Left ventricle myocardium inferior (tissue), 1 donor: Measurements from ENCODE around the gene CHCHD4. TPM values are rescaled to one million over a fixed set of nuclear protein-coding genes. Genes with fewer than 3 reads are reported as not detected.

Source experiments
- DNase-seq: peaks from one replicate; pipeline ENCODE4 v3.0.0-alpha.2; 2020
- H3K27ac ChIP-seq: fragments of 200-600 bp; replicated peaks from 2 replicates; pipeline ENCODE4 v1.8.0; 2021
- H3K27me3 ChIP-seq: fragments of 200-600 bp; 2 replicates; pipeline ENCODE4 v1.8.0; 2021; ENCODE audit warnings: low read depth
- H3K36me3 ChIP-seq: fragments of 200-600 bp; 2 replicates; pipeline ENCODE4 v1.8.0; 2021
- H3K4me1 ChIP-seq: fragments of 200-600 bp; 2 replicates; pipeline ENCODE4 v1.8.0; 2021
- H3K4me3 ChIP-seq: fragments of 200-600 bp; 2 replicates; pipeline ENCODE4 v1.8.0; 2021; ENCODE audit warnings: mild to moderate bottlenecking, moderate library complexity
- H3K9me3 ChIP-seq: fragments of 200-600 bp; replicated peaks from 2 replicates; pipeline ENCODE4 v1.8.0; 2021
- CTCF ChIP-seq: fragments of 200-600 bp; IDR thresholded peaks from 2 replicates; pipeline ENCODE4 v1.8.0; 2021; ENCODE audit warnings: antibody characterized with exemption, mild to moderate bottlenecking, borderline replicate concordance
- intact Hi-C: fragments of 100-400 bp; cut with micrococcal nuclease; formaldehyde crosslinking; loops from one replicate; pipeline ENCODE4 v1.11.0; 2022
- total RNA-seq: library from RNA; stranded (reverse); fragmentation: NEBNext Ultra II Directional; extraction: Animal tissue kit (Norgen Biotek cat#: 25700); gene quantifications from one replicate; pipeline ENCODE4 v1.2.1, GENCODE V29; 2021
- donor health status: DM: no; HTN: yes; CAD: no; lungs with severe emphysema.

The CHCHD4 gene
- total RNA-seq, 1 donor from 2014 or later, result 37.6 TPM

DNA sequence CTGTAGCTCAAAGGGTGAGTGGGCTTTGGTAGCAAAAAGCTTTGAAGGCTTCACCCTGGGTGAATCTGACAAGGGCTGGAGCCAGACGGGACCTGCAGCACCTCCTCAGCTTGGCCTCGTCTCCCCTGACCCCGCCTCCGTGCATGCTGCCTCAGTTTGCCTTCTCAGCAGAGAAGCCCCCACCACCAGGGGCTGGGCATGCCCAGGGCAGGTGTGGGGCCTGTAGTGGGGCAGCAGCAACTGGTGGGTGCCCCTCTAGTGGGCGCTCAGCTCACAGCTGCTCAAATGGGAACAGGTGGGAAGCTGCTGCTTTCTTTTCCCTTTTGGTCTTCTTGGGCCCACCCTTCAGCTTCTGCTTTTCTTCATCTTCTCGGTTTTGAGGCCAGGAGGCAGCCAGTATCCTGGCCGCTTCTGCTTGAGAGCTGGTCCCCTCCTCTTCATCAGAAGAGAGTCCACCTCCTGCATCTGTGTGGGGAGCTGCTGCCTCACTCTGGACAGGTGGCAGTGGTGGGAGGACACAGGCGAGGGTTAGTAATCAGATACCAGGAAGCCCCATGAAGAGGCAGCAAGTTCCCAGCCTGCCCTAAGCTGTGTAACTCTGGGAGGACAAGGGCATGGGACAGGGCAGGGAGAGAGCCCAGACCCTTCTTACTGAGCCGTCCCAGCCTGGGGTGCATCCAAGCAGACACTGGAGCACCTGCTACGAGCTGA lies 21.2 kb upstream of the CHCHD4 start:
- intact Hi-C loops, result no loop called here
- H3K27me3 ChIP-seq, result no peaks in the 10 kb centered on the region
- H3K27ac ChIP-seq, result peak overlapping the region; percentile 89
- no peak for TF ChIP-seq CTCF
- no peak for DNase-seq
- peaks cover 55% of the 10 kb centered on the region for H3K4me1 ChIP-seq
- peaks cover 54% of the 10 kb centered on the region for H3K36me3 ChIP-seq
- no peak overlapping the region for H3K4me3 ChIP-seq
- no peaks in the 10 kb centered on the region for H3K9me3 ChIP-seq

- no peak for TF ChIP-seq CTCF
- Histone ChIP-seq H3K4me3 (peak overlapping the region; percentile 49), H3K27me3 (no peaks in the 10 kb centered on the region), H3K4me1 (peaks cover 55% of the 10 kb centered on the region), H3K36me3 (peaks cover 60% of the 10 kb centered on the region), H3K27ac (peak overlapping the region; percentile 89), H3K9me3 (no peaks in the 10 kb centered on the region)
- intact Hi-C loops, result no loop called here
- no peak for DNase-seq
Observed at GRCh38 chr3:14145236-14145635, 20.6 kb upstream of the CHCHD4 start.

DNA sequence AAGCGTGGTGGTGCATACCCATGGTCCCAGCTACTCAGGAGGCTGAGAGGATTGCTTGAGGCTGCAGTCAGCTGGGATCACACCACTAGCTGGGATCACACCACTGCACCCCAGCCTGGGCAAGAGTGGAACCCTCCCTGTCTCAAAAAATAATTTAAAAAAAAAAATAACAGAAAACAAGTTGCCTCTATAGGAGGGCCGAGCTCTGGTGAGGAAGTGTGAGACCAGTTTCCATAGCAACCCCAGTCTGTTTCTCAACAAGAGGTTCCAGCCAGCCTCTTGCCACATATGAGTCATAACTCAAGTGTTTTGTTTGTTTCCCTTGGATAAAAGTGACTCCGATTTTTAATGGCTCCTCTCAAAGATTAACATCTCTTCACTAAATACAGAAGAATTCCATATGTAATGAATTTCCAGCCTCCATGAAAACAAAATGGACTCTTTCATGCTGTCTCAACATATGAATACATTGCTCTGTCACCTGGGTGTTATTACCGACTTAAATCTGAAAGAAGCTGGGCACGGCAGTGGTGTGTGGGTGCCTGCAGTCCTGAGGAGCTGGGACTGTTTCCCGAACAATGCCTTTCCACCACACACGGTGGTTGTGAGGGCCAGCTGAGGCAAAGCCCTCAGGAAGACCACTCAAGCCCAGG lies 19.9 kb upstream of the CHCHD4 start:
- Histone ChIP-seq H3K9me3 (no peaks in the 10 kb centered on the region), H3K27ac (peak overlapping the region; percentile 89), H3K4me1 (peaks cover 55% of the 10 kb centered on the region), H3K4me3 (peak overlapping the region; percentile 49), H3K27me3 (no peaks in the 10 kb centered on the region), H3K36me3 (peaks cover 65% of the 10 kb centered on the region)
- peak; percentile 38 for DNase-seq
- no peak for TF ChIP-seq CTCF
- intact Hi-C loops, result no loop called here

GRCh38 chr3:14143271-14144225 lies 18.9 kb upstream of the CHCHD4 start:
- Histone ChIP-seq H3K9me3 (no peaks in the 10 kb centered on the region), H3K27me3 (no peaks in the 10 kb centered on the region), H3K4me1 (peaks cover 55% of the 10 kb centered on the region), H3K27ac (peak overlapping the region; percentile 89), H3K4me3 (peak overlapping the region; percentile 49), H3K36me3 (peaks cover 66% of the 10 kb centered on the region)
- no peak for TF ChIP-seq CTCF
- intact Hi-C loops, result no loop called here
- no peak for DNase-seq

GRCh38 chr3:14142567-14143270 lies 18.0 kb upstream of the CHCHD4 start:
- Histone ChIP-seq H3K36me3 (peaks cover 66% of the 10 kb centered on the region), H3K4me1 (peaks cover 55% of the 10 kb centered on the region), H3K27ac (peak overlapping the region; percentile 89), H3K4me3 (no peak overlapping the region), H3K27me3 (no peaks in the 10 kb centered on the region), H3K9me3 (no peaks in the 10 kb centered on the region)
- no peak for TF ChIP-seq CTCF
- intact Hi-C loops, result no loop called here
- DNase-seq, result no peak
